ENCODE results near the gene TCF15. TPM values are rescaled to one million over a fixed set of nuclear protein-coding genes. Genes with fewer than 3 reads are reported as not detected.
A peak's percentile ranks its signal among the peaks of the same experiment; 100 is the strongest.
"Not testable (repeated sequence)": the region's sequence is repeated elsewhere in the genome, so short reads cannot be mapped to it uniquely, and the experiment has no call there.

The TCF15 gene
- total and polyA plus RNA-seq, 2 of the 13 experiments (the other 11 are each of a cell fraction or from before 2014, with no cell fraction given): not detected

DNA sequence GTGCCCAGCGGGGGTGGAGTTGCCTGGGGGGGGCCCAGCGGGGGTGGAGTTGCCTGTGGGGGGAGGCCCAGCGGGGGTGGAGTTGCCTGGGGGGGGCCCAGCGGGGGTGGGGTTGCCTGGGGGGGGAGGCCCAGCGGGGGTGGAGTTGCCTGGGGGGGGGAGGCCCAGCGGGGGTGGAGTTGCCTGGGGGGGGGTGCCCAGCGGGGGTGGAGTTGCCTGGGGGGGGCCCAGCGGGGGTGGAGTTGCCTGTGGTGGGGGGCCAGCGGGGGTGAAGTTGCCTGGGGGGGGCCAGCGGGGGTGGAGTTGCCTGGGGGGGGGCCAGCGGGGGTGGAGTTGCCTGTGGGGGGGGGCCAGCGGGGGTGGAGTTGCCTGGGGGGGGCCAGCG, 31.9 kb upstream of the TCF15 start:
- POLR2A ChIA-PET: interaction anchor here (1.0 to 1.2 kb wide), 2 partner anchors 99 to 130 kb away, joined by 3 to 5 read pairs; partner anchors contain the start of gene CSNK2A1
- peak overlapping the region in 1 of 3 experiments; percentile 24; a peak in 1 of 6 replicates for H3K4me3 ChIP-seq (replicated peaks in 1 of 3; ENCODE audit: insufficient read depth in 1 of 3, low read depth in 2 of 3, low read length in 3 of 3)
- BruUV-seq (replicated peaks); DNase-seq (ENCODE audit: low spot score); H3K9ac ChIP-seq (ENCODE audit: insufficient read depth, low read depth, low read length); ATAC-seq; H3K36me3 ChIP-seq (replicated peaks in 1 of 2; ENCODE audit: control insufficient read depth in 1 of 2, insufficient read depth in 2 of 2, low read length in 2 of 2); intact Hi-C loops (cut with micrococcal nuclease; ENCODE audit: unreplicated experiment); H3K4me2 ChIP-seq (ENCODE audit: low read depth, low read length); FAIRE-seq; H3K79me2 ChIP-seq (ENCODE audit: insufficient read depth, low read length); H4K20me1 ChIP-seq (ENCODE audit: insufficient read depth, low read length); H3K9me3 ChIP-seq (ENCODE audit: low read length); H3K27me3 ChIP-seq (ENCODE audit: control insufficient read depth in 1 of 2, insufficient read depth in 2 of 2, low read length in 2 of 2); H2AFZ ChIP-seq (ENCODE audit: low read length); H3K27ac ChIP-seq (ENCODE audit: extremely low read length, insufficient read depth, low read length); TF ChIP-seq NONO (IDR thresholded peaks at IDR 0.05): not testable (repeated sequence)
- TF ChIP-seq ZMAT3 (CRISPR knock-in tag; conservative IDR thresholded peaks at IDR 0.05) (peak; percentile 6; the same call in 1 of the 2 replicates), ZNF430 (CRISPR knock-in tag; IDR thresholded peaks at IDR 0.05) (0 out of 2 replicates have a peak, but pooled peaks have one; percentile 8), SRSF1 (optimal IDR thresholded peaks at IDR 0.05; ENCODE audit: low read depth, low read length) (peak; percentile 100), NONO (CRISPR knock-in tag; conservative IDR thresholded peaks at IDR 0.05) (0 out of 2 replicates have a peak, but pooled peaks have one; percentile 1)
- CTCF ChIA-PET (ENCODE audit: low intra/inter-chr PET ratio, low total read pairs): interaction anchor here (1.3 kb wide), 1 partner anchor 25 kb away, joined by 4 read pairs; no protein-coding TSS in a partner anchor
- peaks cover 48% of the 10 kb centered on the region for H3K4me1 ChIP-seq (ENCODE audit: insufficient read depth, low read length)
- no CpG with 5 or more reads among the region's 13 CpGs for WGBS (ENCODE audit: low lambda C conversion rate)
- in situ Hi-C loops (cut with HindIII; ENCODE audit: extremely low pct_ligation_motif_present, low pct_unique_long_range_greater_than_20kb): loop anchor here (10.0 kb wide), 1 partner anchor 287 kb away; no protein-coding TSS in a partner anchor

DNA sequence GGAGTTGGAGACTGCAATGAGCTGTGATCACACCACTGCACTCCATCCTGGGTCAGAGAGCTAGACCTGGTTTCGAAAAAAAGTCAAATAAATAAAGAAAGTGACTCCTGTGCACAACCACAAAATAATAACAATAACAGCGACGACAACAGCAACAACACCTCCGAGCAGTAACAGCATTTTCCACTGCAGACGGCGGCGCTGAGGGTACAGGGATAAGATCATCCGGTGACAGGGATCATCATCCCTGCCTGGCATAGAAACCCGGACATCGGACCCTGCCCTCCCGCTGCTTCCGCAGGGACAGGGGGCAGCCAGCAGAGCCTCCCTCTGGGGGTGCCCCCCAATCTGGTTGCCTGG, 31.4 kb upstream of the TCF15 start:
- Histone ChIP-seq H3K4me3 (replicated peaks in 1 of 3; ENCODE audit: insufficient read depth in 1 of 3, low read depth in 2 of 3, low read length in 3 of 3) (no peak overlapping the region; a peak in 1 of 6 replicates), H3K36me3 (replicated peaks in 1 of 2; ENCODE audit: control insufficient read depth in 1 of 2, insufficient read depth in 2 of 2, low read length in 2 of 2) (no peaks in the 10 kb centered on the region), H3K79me2 (ENCODE audit: insufficient read depth, low read length) (no peaks in the 10 kb centered on the region), H3K4me1 (ENCODE audit: insufficient read depth, low read length) (peaks cover 43% of the 10 kb centered on the region), H3K27ac (ENCODE audit: extremely low read length, insufficient read depth, low read length) (no peak overlapping the region), H2AFZ (ENCODE audit: low read length) (no peak overlapping the region), H3K9ac (ENCODE audit: insufficient read depth, low read depth, low read length) (no peak overlapping the region), H3K27me3 (ENCODE audit: control insufficient read depth in 1 of 2, insufficient read depth in 2 of 2, low read length in 2 of 2) (peaks cover 0 to 8% of the 10 kb centered on the region in 2 experiments; a peak in 3 of 5 replicates), H4K20me1 (ENCODE audit: insufficient read depth, low read length) (peaks cover 7% of the 10 kb centered on the region), H3K9me3 (ENCODE audit: low read length) (no peaks in the 10 kb centered on the region), H3K4me2 (ENCODE audit: low read depth, low read length) (peak overlapping the region; percentile 20; the same call in 1 of the 2 replicates)
- ChIA-PET CTCF (ENCODE audit: low intra/inter-chr PET ratio, low total read pairs) (interaction anchor here (1.3 kb wide), 1 partner anchor 26 kb away, joined by 4 read pairs; no protein-coding TSS in a partner anchor), POLR2A (no interaction called here)
- ATAC-seq (peak; percentile 64), FAIRE-seq (peak; percentile 92), DNase-seq (ENCODE audit: low spot score) (peak; percentile 85)
- under 1% methylated on average over 10 of the region's 12 CpGs for WGBS (ENCODE audit: low lambda C conversion rate)
- intact Hi-C loops (cut with micrococcal nuclease; ENCODE audit: unreplicated experiment): no loop called here
- BruUV-seq (replicated peaks): no TSS peak
- in situ Hi-C loops (cut with HindIII; ENCODE audit: extremely low pct_ligation_motif_present, low pct_unique_long_range_greater_than_20kb): loop anchor here (10.0 kb wide), 1 partner anchor 287 kb away; no protein-coding TSS in a partner anchor
- TF ChIP-seq RBFOX2 (IDR thresholded peaks at IDR 0.05; ENCODE audit: low read depth, low read length): no peak
- TF ChIP-seq, protein P1, sequence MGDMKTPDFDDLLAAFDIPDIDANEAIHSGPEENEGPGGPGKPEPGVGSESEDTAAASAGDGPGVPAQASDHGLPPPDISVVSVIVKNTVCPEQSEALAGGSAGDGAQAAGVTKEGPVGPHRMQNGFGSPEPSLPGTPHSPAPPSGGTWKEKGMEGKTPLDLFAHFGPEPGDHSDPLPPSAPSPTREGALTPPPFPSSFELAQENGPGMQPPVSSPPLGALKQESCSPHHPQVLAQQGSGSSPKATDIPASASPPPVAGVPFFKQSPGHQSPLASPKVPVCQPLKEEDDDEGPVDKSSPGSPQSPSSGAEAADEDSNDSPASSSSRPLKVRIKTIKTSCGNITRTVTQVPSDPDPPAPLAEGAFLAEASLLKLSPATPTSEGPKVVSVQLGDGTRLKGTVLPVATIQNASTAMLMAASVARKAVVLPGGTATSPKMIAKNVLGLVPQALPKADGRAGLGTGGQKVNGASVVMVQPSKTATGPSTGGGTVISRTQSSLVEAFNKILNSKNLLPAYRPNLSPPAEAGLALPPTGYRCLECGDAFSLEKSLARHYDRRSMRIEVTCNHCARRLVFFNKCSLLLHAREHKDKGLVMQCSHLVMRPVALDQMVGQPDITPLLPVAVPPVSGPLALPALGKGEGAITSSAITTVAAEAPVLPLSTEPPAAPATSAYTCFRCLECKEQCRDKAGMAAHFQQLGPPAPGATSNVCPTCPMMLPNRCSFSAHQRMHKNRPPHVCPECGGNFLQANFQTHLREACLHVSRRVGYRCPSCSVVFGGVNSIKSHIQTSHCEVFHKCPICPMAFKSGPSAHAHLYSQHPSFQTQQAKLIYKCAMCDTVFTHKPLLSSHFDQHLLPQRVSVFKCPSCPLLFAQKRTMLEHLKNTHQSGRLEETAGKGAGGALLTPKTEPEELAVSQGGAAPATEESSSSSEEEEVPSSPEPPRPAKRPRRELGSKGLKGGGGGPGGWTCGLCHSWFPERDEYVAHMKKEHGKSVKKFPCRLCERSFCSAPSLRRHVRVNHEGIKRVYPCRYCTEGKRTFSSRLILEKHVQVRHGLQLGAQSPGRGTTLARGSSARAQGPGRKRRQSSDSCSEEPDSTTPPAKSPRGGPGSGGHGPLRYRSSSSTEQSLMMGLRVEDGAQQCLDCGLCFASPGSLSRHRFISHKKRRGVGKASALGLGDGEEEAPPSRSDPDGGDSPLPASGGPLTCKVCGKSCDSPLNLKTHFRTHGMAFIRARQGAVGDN (CRISPR knock-in tag; IDR thresholded peaks at IDR 0.05): peak; percentile 36; the same call in 1 of the 2 replicates

Data from HepG2 (cell line).